ENCODE data around the gene GPR27. TPM values are rescaled to one million over a fixed set of nuclear protein-coding genes. Genes with fewer than 3 reads are reported as not detected.

Gene GPR27
- total and polyA plus RNA-seq, 10 of the 15 experiments (the other 5 are each of a cell fraction or from before 2014, with no cell fraction given), result not detected

DNA sequence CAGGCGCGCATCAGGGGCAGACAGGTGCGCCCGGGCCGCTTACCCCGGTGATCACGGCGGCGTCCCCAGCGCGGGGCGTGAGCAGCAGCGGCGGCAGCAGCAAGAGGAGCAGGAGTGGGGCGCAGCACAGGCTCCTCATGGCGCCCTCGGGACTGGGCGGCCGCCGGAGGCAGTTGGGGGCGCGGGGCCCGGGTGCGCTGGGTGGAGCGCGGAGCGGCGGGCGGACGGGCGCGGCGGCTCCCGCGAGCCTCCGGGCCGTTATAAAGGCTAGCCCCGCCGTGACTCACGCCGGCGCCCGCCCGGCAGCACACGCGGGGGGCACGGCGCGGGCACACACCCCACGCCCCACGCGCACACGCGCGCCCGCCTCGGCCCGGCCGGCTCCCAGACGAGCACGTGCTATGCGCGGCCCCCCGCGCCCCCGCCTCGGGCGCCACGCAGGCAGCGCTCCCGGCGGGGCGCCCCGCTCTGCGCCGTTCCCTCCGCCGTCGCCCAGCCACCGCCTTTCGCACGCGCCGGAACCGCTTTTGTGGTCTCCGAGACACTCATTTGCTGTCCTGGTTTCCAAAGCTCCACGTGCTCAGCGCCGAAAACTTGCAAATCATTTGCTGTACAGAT is 31.4 kb downstream of the GPR27 start, which contains the start of gene PROK2:
Gene PROK2, minus strand, starts transcription at position 235 of the 618 bp plus-strand sequence. Its CDS starts 96 bp downstream, at position 139.
- RAD21 ChIA-PET (ENCODE audit: unreplicated experiment), result no interaction called here
- no peak; the same call in 2 of the 3 replicates for ATAC-seq
- no peak for TF ChIP-seq RUNX3 (IDR thresholded peaks at IDR 0.05; ENCODE audit: low read length)
- no peak for TF ChIP-seq POLR2A (IDR thresholded peaks at IDR 0.05; ENCODE audit: low read depth, low read length)
- TF ChIP-seq TBL1XR1 (IDR thresholded peaks at IDR 0.05; ENCODE audit: low read depth, low read length), result no peak
- TF ChIP-seq SIN3A (IDR thresholded peaks at IDR 0.05; ENCODE audit: low read depth, low read length), result no peak
- TF ChIP-seq SKIL (IDR thresholded peaks at IDR 0.05; ENCODE audit: low read depth, poor library complexity, severe bottlenecking), result no peak
- no peak for TF ChIP-seq ATF7 (IDR thresholded peaks at IDR 0.05; ENCODE audit: low read depth)
- no peak for TF ChIP-seq NR2C1 (IDR thresholded peaks at IDR 0.05)
- no peak for TF ChIP-seq POLR2AphosphoS2 (IDR thresholded peaks at IDR 0.05; ENCODE audit: low read depth, low read length)
- no peak for TF ChIP-seq POLR2AphosphoS5 (IDR thresholded peaks at IDR 0.05; ENCODE audit: low read length)
- no peaks in the 10 kb centered on the region for H3K9me3 ChIP-seq (replicated peaks; ENCODE audit: control insufficient read depth, insufficient read depth, low read length)
- no peak within 1 kb of the TSS for H3K4me3 ChIP-seq
- no peaks in the 10 kb centered on the region for H3K36me3 ChIP-seq (ENCODE audit: control insufficient read depth in 2 of 2, insufficient read depth in 2 of 2, low read length in 1 of 2)
- peaks cover 8 to 17% of the 10 kb centered on the region in 2 experiments for H3K27me3 ChIP-seq (replicated peaks in 1 of 2; ENCODE audit: control insufficient read depth in 2 of 2, insufficient read depth in 2 of 2, low read length in 1 of 2)
- intact Hi-C loops (cut with micrococcal nuclease; ENCODE audit: unreplicated experiment), result no loop called here
- H4K20me1 ChIP-seq (ENCODE audit: control insufficient read depth, insufficient read depth), result no peaks in the 10 kb centered on the region
- H3K4me2 ChIP-seq (ENCODE audit: control insufficient read depth, insufficient read depth), result no peak within 1 kb of the TSS
- in situ Hi-C loops (cut with MboI), result no loop called here
- SMC1A ChIA-PET (ENCODE audit: uncharacterized antibody, unreplicated experiment), result no interaction called here
- H3K4me1 ChIP-seq (ENCODE audit: control insufficient read depth, insufficient read depth, low read length), result no peaks in the 10 kb centered on the region
- no peak within 1 kb of the TSS for H2AFZ ChIP-seq (ENCODE audit: control insufficient read depth, low read depth, low read length)
- no peak within 1 kb of the TSS for H3K27ac ChIP-seq (ENCODE audit: control insufficient read depth, insufficient read depth)
- POLR2A ChIA-PET, result no interaction called here
- no peaks in the 10 kb centered on the region for H3K79me2 ChIP-seq (ENCODE audit: control insufficient read depth, insufficient read depth, low read length)
- CTCF ChIA-PET, result no interaction called here
- no TSS peak for BruUV-seq (replicated peaks)
- FAIRE-seq, result no peak
- no peak for DNase-seq (ENCODE audit: low read depth, low spot score)
- H3K9ac ChIP-seq (ENCODE audit: control insufficient read depth, insufficient read depth, low read length), result no peak within 1 kb of the TSS
- WGBS (ENCODE audit: insufficient coverage, insufficient replicate concordance, low lambda C conversion rate, missing lambda C conversion rate), result 9% methylated on average over 60 of the region's 89 CpGs
